ENCODE data around the gene AQP1. TPM values are rescaled to one million over a fixed set of nuclear protein-coding genes. Genes with fewer than 3 reads are reported as not detected.

The AQP1 gene
- total and polyA plus RNA-seq, 2 of the 8 experiments (the other 6 are each of a cell fraction or from before 2014, with no cell fraction given), result 0.18 to 0.19 TPM

DNA sequence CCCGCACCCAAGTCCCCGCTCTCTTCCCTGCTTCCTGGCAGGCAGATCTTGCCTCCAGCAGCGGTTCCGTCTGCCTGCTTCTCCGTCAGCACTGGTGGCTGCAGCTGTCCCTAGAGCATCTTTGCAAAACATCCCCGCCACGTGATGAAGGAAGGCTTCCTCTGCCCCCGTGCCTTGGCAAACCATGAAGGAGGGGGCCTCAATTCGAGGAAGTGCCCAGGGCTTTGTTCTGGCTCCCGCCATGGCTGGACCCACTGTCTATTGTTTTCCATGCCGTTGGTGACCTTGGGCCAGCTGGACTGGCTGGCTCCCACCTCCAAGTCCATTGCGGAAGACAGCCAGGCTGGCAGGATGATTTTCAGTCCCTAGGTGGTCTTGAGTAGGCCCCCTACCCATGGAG is 13.2 kb upstream of the AQP1 start:
- Histone ChIP-seq H4K91ac (replicated peaks; ENCODE audit: insufficient read length, low read length) (no peak overlapping the region), H2BK12ac (ENCODE audit: low read depth, low read length) (no peak overlapping the region), H4K20me1 (replicated peaks in 1 of 2; ENCODE audit: control insufficient read depth in 1 of 2, insufficient read depth in 2 of 2, low read length in 2 of 2) (peaks cover 0 to 2% of the 10 kb centered on the region in 2 experiments), H2BK5ac (ENCODE audit: low read depth, low read length) (no peak overlapping the region), H3K27ac (ENCODE audit: low read depth, low read length) (no peak overlapping the region), H3K4me2 (ENCODE audit: insufficient read depth in 1 of 2, low read depth in 2 of 2, low read length in 2 of 2) (no peak overlapping the region), H4K5ac (ENCODE audit: insufficient read length, low read depth, low read length) (no peak overlapping the region), H3K9ac (replicated peaks in 1 of 4; ENCODE audit: extremely low read depth in 1 of 4, low read depth in 3 of 4, low read length in 3 of 4) (no peak overlapping the region), H3K79me1 (ENCODE audit: low read depth, low read length) (no peaks in the 10 kb centered on the region), H3K14ac (ENCODE audit: insufficient read length) (no peak overlapping the region), H3K56ac (replicated peaks; ENCODE audit: insufficient read length, low read depth, low read length) (no peak overlapping the region), H2BK20ac (ENCODE audit: low read length) (no peak overlapping the region), H2BK120ac (replicated peaks; ENCODE audit: low read depth, low read length) (no peak overlapping the region), H3K23ac (ENCODE audit: insufficient read length) (no peak overlapping the region), H4K8ac (ENCODE audit: extremely low read depth, insufficient read depth, low read length) (no peak overlapping the region), H2BK15ac (ENCODE audit: low read length) (no peak overlapping the region), H3K18ac (ENCODE audit: extremely low read depth, low read length) (no peak overlapping the region), H2AK5ac (ENCODE audit: low read depth, low read length) (no peak overlapping the region), H3K4me1 (replicated peaks in 1 of 4; ENCODE audit: control insufficient read depth in 3 of 4, insufficient read depth in 4 of 4, low read length in 3 of 4) (no peaks in the 10 kb centered on the region; a peak in 1 of 7 replicates), H3K4me3 (ENCODE audit: extremely low read depth in 1 of 4, insufficient read depth in 2 of 4, low read depth in 3 of 4, low read length in 4 of 4) (no peak overlapping the region), H3K23me2 (ENCODE audit: low read depth, low read length) (no peaks in the 10 kb centered on the region), H2AFZ (ENCODE audit: low read length) (no peak overlapping the region), H3K36me3 (ENCODE audit: control insufficient read depth in 2 of 4, insufficient read depth in 4 of 4, low read length in 3 of 4) (no peaks in the 10 kb centered on the region), H3K4ac (replicated peaks; ENCODE audit: insufficient read length, low read depth, low read length) (no peak overlapping the region), H3K27me3 (replicated peaks in 1 of 4; ENCODE audit: control insufficient read depth in 3 of 4, extremely low read depth in 1 of 4, insufficient read depth in 3 of 4, low read length in 3 of 4) (no peaks in the 10 kb centered on the region; a peak in 1 of 7 replicates), H3K9me3 (ENCODE audit: insufficient read depth in 2 of 2, low read depth in 1 of 2, low read length in 1 of 2) (no peaks in the 10 kb centered on the region), H3K79me2 (ENCODE audit: control insufficient read depth in 1 of 2, insufficient read depth in 2 of 2, low read length in 2 of 2) (no peaks in the 10 kb centered on the region)
- DNase-seq (ENCODE audit: low read depth in 1 of 2, low spot score in 2 of 2) (no peak), FAIRE-seq (no peak)
- 91% methylated on average over 12 of the region's 12 CpGs; no CpG with 5 or more reads in 1 of the 2 experiments for WGBS, 2 experiments (ENCODE audit: extremely low coverage in 1 of 2, insufficient coverage in 1 of 2, insufficient read length in 1 of 2, insufficient replicate concordance in 2 of 2, low coverage in 1 of 2, low lambda C conversion rate in 2 of 2, missing lambda C conversion rate in 1 of 2)
- ChIA-PET POLR2A (ENCODE audit: partially characterized antibody) (no interaction called here), CTCF (ENCODE audit: partially characterized antibody) (interaction anchor here (0.6 to 1.5 kb wide), 7 partner anchors 8 to 224 kb away, joined by 3 to 4 read pairs (median 3); no protein-coding TSS in a partner anchor)
- TF ChIP-seq POLR2AphosphoS5 (IDR thresholded peaks at IDR 0.05; ENCODE audit: low read depth, low read length) (no peak), RFX5 (IDR thresholded peaks at IDR 0.05; ENCODE audit: borderline replicate concordance, low read depth, low read length) (no peak), USF2 (IDR thresholded peaks at IDR 0.05; ENCODE audit: low read length) (no peak), TCF12 (IDR thresholded peaks at IDR 0.05; ENCODE audit: low read depth, low read length) (no peak), FOSL1 (IDR thresholded peaks at IDR 0.05; ENCODE audit: insufficient read depth, low read depth, low read length) (no peak), KDM5A (IDR thresholded peaks at IDR 0.05; ENCODE audit: low read length) (no peak), TAF7 (optimal IDR thresholded peaks at IDR 0.05; ENCODE audit: borderline replicate concordance, low read depth, low read length) (no peak), JUND (IDR thresholded peaks at IDR 0.05; ENCODE audit: low read length) (no peak), KDM1A (IDR thresholded peaks at IDR 0.05; ENCODE audit: borderline replicate concordance, low read length) (no peak), E2F6 (IDR thresholded peaks at IDR 0.05) (no peak)
- TF ChIP-seq, protein P1, sequence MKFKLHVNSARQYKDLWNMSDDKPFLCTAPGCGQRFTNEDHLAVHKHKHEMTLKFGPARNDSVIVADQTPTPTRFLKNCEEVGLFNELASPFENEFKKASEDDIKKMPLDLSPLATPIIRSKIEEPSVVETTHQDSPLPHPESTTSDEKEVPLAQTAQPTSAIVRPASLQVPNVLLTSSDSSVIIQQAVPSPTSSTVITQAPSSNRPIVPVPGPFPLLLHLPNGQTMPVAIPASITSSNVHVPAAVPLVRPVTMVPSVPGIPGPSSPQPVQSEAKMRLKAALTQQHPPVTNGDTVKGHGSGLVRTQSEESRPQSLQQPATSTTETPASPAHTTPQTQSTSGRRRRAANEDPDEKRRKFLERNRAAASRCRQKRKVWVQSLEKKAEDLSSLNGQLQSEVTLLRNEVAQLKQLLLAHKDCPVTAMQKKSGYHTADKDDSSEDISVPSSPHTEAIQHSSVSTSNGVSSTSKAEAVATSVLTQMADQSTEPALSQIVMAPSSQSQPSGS (IDR thresholded peaks at IDR 0.05; ENCODE audit: low read length), result no peak
